ENCODE data around the gene BCAN.

DNA sequence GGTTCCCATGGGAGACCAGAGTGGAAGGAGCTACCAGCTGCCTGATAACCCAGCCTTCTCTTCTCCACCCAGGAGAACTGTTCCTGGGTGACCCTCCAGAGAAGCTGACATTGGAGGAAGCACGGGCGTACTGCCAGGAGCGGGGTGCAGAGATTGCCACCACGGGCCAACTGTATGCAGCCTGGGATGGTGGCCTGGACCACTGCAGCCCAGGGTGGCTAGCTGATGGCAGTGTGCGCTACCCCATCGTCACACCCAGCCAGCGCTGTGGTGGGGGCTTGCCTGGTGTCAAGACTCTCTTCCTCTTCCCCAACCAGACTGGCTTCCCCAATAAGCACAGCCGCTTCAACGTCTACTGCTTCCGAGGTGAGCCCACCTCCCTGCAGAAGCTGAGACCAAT, 6.6 kb downstream of the BCAN start:
- TF ChIP-seq, protein P1, sequence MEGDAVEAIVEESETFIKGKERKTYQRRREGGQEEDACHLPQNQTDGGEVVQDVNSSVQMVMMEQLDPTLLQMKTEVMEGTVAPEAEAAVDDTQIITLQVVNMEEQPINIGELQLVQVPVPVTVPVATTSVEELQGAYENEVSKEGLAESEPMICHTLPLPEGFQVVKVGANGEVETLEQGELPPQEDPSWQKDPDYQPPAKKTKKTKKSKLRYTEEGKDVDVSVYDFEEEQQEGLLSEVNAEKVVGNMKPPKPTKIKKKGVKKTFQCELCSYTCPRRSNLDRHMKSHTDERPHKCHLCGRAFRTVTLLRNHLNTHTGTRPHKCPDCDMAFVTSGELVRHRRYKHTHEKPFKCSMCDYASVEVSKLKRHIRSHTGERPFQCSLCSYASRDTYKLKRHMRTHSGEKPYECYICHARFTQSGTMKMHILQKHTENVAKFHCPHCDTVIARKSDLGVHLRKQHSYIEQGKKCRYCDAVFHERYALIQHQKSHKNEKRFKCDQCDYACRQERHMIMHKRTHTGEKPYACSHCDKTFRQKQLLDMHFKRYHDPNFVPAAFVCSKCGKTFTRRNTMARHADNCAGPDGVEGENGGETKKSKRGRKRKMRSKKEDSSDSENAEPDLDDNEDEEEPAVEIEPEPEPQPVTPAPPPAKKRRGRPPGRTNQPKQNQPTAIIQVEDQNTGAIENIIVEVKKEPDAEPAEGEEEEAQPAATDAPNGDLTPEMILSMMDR (IDR thresholded peaks at IDR 0.05) = no peak
- TF ChIP-seq POLR2A (IDR thresholded peaks at IDR 0.05) (no peak), POLR2AphosphoS5 (IDR thresholded peaks at IDR 0.05; ENCODE audit: insufficient read depth in 1 of 2, low read depth in 1 of 2) (no peak)
